Ovary (tissue), 3 donors: Measurements from ENCODE around the gene SLC26A3.

Source experiments
- CTCF ChIP-seq, 3 donors: fragments of 450-650 bp in 2 of 3; fragments of 200-600 bp in 1 of 3; IDR thresholded peaks; one replicate each; pipeline versions ENCODE4 v1.5.1 to v1.8.0; 2016 to 2022; ENCODE audit warnings: antibody characterized with exemption in 3 of 3, mild to moderate bottlenecking in 1 of 3
- EP300 ChIP-seq: sonication (generic); formaldehyde crosslinking; IDR thresholded peaks from one replicate; pipeline ENCODE4 v1.6.1; 2017; ENCODE audit warnings: antibody characterized with exemption
- POLR2A ChIP-seq: fragments of 450-650 bp; IDR thresholded peaks from one replicate; pipeline ENCODE4 v1.6.1; 2017; ENCODE audit warnings: antibody characterized with exemption, mild to moderate bottlenecking, moderate library complexity
- donor health status: DM: no; HTN: no; CAD: no.

DNA sequence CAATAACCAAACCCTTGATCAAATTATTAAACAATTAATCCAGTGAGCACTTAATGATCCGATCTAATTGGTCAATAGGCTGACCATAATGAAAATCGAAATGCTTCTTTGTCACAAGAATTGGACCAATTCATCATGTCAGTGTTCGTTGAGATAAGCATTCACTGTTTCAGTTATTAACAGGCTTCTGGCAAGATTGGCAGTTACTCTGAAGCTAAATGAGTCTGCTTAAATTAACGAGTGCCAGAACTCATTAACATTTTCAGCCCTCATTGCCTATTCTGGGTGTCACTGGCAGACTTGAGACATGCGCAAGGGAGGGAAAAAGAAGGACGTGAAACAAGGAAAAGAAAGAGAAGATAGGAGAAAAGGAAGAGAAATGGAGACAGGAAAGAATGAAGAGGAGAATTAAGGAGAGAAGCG is 30.7 kb upstream of the SLC26A3 start:
- no peak for TF ChIP-seq CTCF (IDR thresholded peaks at IDR 0.05)
- no peak for TF ChIP-seq EP300
- TF ChIP-seq POLR2A, result no peak
